ENCODE data around the gene PEX14. TPM values are rescaled to one million over a fixed set of nuclear protein-coding genes. Genes with fewer than 3 reads are reported as not detected.

PEX14 gene
- total RNA-seq, 4 donors from 2014 or later: 10.0 to 20.2 (median 12.6) TPM

DNA sequence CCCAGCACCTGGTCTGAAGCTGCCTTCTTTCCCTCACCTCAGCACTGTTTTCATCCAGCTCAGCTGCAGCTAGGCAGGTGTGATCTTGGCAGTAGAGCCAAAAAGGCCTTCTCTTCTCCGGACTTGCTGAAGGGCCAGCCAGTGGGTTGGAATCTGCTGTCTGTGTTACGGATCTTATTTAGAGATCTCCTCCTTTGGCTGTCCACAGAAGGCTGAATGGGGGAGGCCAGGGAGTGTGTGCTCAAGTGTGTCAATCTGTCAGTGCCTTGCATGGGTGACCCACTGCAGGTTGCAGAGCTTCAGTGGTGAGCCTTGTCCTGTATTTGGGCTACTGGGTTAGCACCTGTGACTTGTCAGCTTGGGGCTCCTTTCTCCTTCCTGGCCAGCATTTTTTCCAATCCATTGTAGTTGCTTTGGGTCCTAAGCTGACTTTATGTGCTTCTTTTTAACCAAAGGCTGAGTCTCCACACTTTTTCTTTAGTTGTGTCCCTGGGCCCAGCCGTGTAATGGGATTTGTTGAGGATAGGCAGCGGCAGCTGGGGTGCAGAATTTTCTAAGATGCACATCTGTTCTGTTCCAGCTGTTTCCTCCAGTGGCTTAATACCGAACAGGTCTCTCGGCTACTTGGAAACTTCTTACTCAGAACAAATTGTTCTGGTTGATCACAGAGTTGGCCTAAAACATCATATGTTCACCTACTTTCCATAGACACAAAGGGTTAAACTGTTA is 126.8 kb downstream of the PEX14 start:
- TF ChIP-seq, protein P1, sequence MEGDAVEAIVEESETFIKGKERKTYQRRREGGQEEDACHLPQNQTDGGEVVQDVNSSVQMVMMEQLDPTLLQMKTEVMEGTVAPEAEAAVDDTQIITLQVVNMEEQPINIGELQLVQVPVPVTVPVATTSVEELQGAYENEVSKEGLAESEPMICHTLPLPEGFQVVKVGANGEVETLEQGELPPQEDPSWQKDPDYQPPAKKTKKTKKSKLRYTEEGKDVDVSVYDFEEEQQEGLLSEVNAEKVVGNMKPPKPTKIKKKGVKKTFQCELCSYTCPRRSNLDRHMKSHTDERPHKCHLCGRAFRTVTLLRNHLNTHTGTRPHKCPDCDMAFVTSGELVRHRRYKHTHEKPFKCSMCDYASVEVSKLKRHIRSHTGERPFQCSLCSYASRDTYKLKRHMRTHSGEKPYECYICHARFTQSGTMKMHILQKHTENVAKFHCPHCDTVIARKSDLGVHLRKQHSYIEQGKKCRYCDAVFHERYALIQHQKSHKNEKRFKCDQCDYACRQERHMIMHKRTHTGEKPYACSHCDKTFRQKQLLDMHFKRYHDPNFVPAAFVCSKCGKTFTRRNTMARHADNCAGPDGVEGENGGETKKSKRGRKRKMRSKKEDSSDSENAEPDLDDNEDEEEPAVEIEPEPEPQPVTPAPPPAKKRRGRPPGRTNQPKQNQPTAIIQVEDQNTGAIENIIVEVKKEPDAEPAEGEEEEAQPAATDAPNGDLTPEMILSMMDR (IDR thresholded peaks at IDR 0.05; ENCODE audit: low read depth): no peak

DNA sequence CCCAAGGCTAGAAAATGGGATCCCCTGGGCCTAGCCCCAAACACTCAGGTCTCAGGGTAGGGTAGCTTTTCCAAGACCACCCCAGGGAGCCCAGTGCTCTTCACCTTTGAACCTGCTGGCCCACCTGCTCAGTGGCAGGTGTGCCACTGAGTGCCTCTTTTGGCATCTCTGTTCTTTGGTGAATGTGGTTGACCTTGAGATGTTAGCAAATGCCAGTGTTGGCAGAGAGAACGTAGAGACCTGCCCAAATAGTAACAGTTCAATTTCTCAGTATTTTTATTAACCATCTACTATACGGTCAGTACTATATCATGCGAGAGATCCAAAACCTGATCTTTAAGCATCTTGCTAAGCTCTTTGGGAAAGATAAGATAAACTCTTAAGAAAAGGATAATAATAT is 128.2 kb downstream of the PEX14 start:
- TF ChIP-seq, protein P1 (IDR thresholded peaks at IDR 0.05; ENCODE audit: low read depth): no peak

DNA sequence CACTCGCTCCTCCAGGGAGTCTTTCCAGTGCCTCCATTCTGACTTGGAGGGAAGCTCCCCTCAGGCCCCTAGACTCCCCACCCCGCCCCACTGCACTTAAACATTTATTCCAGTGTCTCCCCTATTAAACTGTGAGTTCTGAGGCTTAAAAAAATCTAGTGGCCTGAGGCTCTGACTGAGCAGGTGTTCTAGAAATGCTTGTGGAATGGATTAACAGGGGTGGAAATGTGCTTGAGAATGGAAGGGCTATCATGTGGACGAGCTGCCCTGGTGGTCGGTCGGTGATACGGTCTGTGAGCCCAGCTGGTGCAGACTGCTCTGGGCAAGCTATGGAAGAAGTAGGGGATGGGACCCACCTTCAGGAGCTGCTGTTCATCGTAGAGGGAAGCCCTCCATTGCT is 130.2 kb downstream of the PEX14 start:
- TF ChIP-seq, protein P1 (IDR thresholded peaks at IDR 0.05; ENCODE audit: low read depth): no peak

DNA sequence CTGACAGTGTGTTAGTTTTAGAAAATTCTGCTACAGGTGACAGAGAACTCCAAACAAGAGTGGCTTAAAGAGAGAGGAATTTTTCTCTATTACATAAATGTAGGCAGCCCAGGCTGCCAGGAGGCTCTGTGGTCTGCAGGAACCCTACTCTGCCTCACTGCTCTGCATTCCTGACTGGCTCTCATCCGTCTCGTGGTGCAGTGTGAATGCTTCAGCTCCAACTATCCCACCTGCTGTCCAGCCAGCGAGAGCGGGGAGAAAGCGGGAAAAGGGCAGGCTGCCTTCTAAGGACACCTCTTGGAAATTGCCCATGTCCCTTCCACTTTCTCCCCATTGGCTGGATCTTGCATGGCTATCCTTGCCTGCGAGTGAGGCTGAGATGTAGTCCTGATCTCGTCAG is 131.3 kb downstream of the PEX14 start:
- TF ChIP-seq, protein P1 (IDR thresholded peaks at IDR 0.05; ENCODE audit: low read depth): no peak

DNA sequence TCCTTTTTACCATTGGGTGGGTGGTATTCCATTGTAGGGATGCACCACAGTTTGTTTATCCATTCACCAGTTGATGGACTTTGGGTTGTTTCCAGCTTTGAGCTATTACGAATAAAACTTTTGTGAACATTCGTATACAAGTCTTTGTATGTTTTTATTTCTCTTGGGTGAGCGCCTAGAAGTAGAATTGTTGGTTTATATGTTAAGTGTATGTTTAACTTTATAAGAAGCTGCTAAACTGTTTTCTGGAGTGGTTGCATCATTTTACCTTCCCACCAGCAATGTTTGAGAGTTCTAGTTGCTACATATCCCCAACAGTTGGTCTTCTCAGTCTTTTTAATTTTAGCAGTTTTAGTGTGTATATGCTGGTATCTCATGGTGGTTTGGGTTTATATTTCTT is 132.5 kb downstream of the PEX14 start:
- TF ChIP-seq, protein P1 (IDR thresholded peaks at IDR 0.05; ENCODE audit: low read depth): no peak

DNA sequence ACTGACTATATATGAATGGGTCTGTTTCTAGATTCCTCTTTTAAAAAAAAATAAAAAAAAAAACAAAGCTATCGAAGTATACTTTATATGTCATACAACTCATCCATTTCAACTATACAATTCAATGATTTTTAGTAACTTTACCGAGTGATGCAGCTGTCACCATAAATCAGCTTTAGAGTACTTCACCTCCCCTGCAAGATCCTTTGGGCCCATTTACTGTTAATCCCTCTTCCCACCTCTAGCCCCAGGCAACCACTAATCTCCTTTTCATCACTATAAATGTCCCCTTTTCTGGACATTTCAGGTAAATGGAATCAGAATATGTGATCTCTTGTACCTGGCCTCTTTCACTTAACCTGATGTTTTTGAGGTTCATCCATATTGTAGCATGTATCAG is 133.9 kb downstream of the PEX14 start:
- TF ChIP-seq, protein P1 (IDR thresholded peaks at IDR 0.05; ENCODE audit: low read depth): no peak

DNA sequence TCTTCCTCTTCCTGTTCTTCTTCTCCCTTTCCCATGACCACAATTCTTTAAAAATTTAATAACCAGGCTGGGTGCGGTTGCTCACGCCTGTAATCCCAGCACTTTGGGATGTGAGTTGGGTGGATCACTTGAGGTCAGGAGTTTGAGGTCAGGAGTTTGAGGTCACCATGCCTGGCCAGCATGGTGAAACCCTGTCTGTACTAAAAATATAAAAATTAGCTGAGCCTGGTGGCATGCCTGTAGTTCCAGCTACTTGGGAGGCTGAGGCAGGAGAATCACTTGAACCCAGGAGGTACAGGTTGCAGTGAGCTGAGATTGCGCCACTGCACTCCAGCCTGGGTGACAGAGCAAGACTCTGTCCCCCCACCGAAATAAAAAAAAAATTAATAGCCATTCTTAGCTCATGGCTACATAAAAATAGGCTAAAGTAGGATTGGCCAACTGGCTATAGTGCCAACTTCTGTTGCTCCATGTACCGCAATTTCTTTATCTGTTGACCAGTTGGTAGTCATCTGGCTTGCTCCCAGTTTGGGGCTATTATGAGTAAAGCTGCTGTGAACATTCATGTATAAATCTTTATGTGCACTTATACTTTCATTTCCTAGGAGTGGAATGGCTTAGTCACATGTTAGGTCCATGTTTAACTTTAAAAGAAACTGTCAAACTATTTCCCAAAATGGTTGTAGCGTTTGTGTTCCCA is 136.3 kb downstream of the PEX14 start:
- TF ChIP-seq, protein P1 (IDR thresholded peaks at IDR 0.05; ENCODE audit: low read depth): no peak
